Thyroid gland (tissue), 4 donors: ENCODE results near the gene C11orf65. TPM values are rescaled to one million over a fixed set of nuclear protein-coding genes. Genes with fewer than 3 reads are reported as not detected.
"Not testable (repeated sequence)": the region's sequence is repeated elsewhere in the genome, so short reads cannot be mapped to it uniquely, and the experiment has no call there.

ENCODE experiments used
- DNase-seq, 2 donors: peaks; one replicate each; pipeline ENCODE4 v3.0.0-alpha.2; 2019
- H3K27ac ChIP-seq, 3 donors: fragments of 200-600 bp; sonication (generic); 1 replicate in 2 of 3; 2 replicates in 1 of 3; pipeline ENCODE4 v1.5.1; 2016 to 2019; ENCODE audit warnings: mild to moderate bottlenecking in 1 of 3, moderate library complexity in 1 of 3
- H3K27me3 ChIP-seq: fragments of 200-600 bp; sonication (generic); one replicate; pipeline ENCODE4 v1.5.1; 2019
- H3K36me3 ChIP-seq, 2 donors: fragments of 200-600 bp; sonication (generic); one replicate each; pipeline ENCODE4 v1.5.1; 2016 to 2019
- H3K4me1 ChIP-seq, 2 donors: fragments of 200-600 bp; sonication (generic); one replicate each; pipeline ENCODE4 v1.5.1; 2017 to 2019
- H3K4me3 ChIP-seq, 3 donors: fragments of 200-600 bp; sonication (generic); replicated peaks in 1 of 3; 1 replicate in 2 of 3; 2 replicates in 1 of 3; pipeline ENCODE4 v1.5.1; 2016; ENCODE audit warnings: mild to moderate bottlenecking in 1 of 3
- H3K9me3 ChIP-seq: fragments of 200-600 bp; sonication (generic); one replicate; pipeline ENCODE4 v1.5.1; 2017
- POLR2A ChIP-seq, 2 donors: fragments of 450-650 bp; IDR thresholded peaks; one replicate each; pipeline ENCODE4 v1.6.1; 2017; ENCODE audit warnings: antibody characterized with exemption in 2 of 2, mild to moderate bottlenecking in 2 of 2, moderate library complexity in 1 of 2
- WGBS, 2 donors: methylation state at CpG; one replicate each; pipeline ENCODE4 v1.1.5; 2017; 5-methylcytosine and 5-hydroxymethylcytosine counted together
- intact Hi-C: fragments of 100-400 bp; cut with DNase I; formaldehyde crosslinking; loops from one replicate; pipeline ENCODE4 v1.15.1; 2023
- total RNA-seq, 4 donors: library from RNA; depleted of rRNA; stranded (reverse); fragments of >200 nt; gene quantifications; one replicate each; pipeline ENCODE4 v1.2.3, GENCODE V29; 2016
- TF ChIP-seq, protein P1 (sequence below), 6 experiments: fragments of 200-600 bp in 3 of 6; fragments of 450-650 bp in 3 of 6; sonication (generic) in 3 of 6; IDR thresholded peaks; one replicate each; pipeline ENCODE4 v1.5.1; 2016 to 2019; ENCODE audit warnings: antibody characterized with exemption in 6 of 6, mild to moderate bottlenecking in 2 of 6, inconsistent platforms in 1 of 6, moderate library complexity in 1 of 6

The C11orf65 gene
- total RNA-seq, 4 donors from 2014 or later: 1.3 to 3.8 (median 1.7) TPM

DNA sequence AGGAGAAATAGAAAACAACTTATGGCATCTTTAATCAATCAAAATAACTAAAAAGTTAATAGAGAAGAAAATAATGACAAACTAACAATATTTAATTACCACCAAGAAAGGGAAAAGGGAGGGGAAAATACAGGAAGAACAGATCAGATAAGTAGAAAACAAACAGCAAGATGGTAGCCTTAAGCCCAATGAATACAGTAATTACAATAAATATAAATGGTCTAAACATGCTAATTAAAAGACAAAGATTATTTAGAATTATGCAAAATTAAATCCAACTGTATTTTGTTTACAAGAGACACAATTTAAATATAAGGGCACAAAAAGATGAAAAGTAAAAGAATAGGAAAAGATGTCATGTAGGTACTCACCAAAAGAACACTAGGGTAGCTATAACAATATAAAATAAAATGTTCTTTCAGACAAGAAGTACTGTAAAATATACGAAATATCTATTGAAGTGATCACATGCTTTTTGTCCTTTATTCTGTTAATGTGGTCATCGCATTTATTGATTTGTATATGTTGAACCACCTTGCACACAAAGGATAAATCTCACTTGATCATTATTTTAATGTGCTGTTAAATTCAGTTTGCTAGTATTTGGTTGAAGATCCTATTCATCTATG lies 14.0 kb downstream of the C11orf65 start:
- H3K27me3 ChIP-seq: no peaks in the 10 kb centered on the region
- no peaks in the 10 kb centered on the region for H3K36me3 ChIP-seq
- no peak overlapping the region for H3K4me3 ChIP-seq
- DNase-seq: no peak
- no peaks in the 10 kb centered on the region for H3K9me3 ChIP-seq
- 93 to 97% methylated on average over 2 of the region's 2 CpGs for WGBS, 2 donors
- H3K27ac ChIP-seq: no peak overlapping the region
- H3K4me1 ChIP-seq: no peaks in the 10 kb centered on the region
- TF ChIP-seq, protein P1, sequence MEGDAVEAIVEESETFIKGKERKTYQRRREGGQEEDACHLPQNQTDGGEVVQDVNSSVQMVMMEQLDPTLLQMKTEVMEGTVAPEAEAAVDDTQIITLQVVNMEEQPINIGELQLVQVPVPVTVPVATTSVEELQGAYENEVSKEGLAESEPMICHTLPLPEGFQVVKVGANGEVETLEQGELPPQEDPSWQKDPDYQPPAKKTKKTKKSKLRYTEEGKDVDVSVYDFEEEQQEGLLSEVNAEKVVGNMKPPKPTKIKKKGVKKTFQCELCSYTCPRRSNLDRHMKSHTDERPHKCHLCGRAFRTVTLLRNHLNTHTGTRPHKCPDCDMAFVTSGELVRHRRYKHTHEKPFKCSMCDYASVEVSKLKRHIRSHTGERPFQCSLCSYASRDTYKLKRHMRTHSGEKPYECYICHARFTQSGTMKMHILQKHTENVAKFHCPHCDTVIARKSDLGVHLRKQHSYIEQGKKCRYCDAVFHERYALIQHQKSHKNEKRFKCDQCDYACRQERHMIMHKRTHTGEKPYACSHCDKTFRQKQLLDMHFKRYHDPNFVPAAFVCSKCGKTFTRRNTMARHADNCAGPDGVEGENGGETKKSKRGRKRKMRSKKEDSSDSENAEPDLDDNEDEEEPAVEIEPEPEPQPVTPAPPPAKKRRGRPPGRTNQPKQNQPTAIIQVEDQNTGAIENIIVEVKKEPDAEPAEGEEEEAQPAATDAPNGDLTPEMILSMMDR (IDR thresholded peaks at IDR 0.05): no peak
- TF ChIP-seq POLR2A (IDR thresholded peaks at IDR 0.05): no peak
- intact Hi-C loops: no loop called here

DNA sequence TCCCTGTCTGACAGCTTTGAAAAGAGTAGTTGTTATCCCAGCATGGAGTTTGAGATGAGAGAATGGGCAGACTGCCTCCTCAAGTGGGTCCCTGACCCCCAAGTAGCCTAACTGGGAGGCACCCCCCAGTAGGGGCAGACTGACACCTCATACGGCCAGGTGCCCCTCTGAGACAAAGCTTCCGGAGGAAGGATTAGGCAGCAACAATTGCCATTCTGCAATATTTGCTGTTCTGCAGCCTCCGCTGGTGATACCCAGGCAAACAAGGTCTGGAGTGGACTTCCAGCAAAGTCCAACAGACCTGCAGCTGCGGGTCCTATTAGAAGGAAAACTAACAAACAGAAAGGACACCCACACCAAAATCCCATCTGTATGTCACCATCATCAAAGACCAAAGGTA lies 25.9 kb downstream of the C11orf65 start:
- intact Hi-C loops: not testable (repeated sequence)

DNA sequence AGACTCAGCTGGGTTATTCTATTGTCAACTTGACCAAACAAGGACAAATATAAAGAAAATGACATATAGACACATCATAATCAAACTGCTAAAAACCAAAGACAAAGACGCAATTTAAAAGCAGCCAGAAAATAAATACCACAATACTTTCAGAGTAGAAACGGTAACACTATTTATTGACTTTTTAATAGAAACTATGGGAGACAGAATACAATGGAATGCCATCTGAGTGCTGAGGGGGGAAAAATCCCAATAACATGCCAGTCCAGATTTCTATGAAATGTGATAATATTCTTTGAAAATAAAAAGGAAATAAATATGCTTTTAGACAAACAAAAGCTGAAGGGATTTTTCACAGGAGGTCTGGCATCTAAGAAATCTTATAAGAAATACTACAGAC lies 30.7 kb downstream of the C11orf65 start:
- H3K27me3 ChIP-seq: no peaks in the 10 kb centered on the region
- no peaks in the 10 kb centered on the region for H3K9me3 ChIP-seq
- no peak overlapping the region for H3K4me3 ChIP-seq
- 87 to 96% methylated on average over 2 of the region's 2 CpGs for WGBS, 2 donors
- TF ChIP-seq, protein P1 (IDR thresholded peaks at IDR 0.05): no peak
- H3K27ac ChIP-seq: no peak overlapping the region
- intact Hi-C loops: no loop called here
- H3K36me3 ChIP-seq: no peaks in the 10 kb centered on the region
- H3K4me1 ChIP-seq: no peaks in the 10 kb centered on the region
- no peak for DNase-seq

More for the DNA sequence above, 25.9 kb downstream of the C11orf65 start:
- H3K27ac ChIP-seq, H3K4me1 ChIP-seq, H3K27me3 ChIP-seq, DNase-seq, H3K9me3 ChIP-seq, H3K36me3 ChIP-seq, H3K4me3 ChIP-seq: not testable (repeated sequence)
- 94 to 97% methylated on average over 2 to 4 of the region's 4 CpGs for WGBS, 2 donors

- 82 to 84% methylated on average over 1 of the region's 1 CpG for whole genome bisulfite sequencing, 2 donors
- H3K9me3 ChIP-seq: no peaks in the 10 kb centered on the region
- no peak overlapping the region for H3K27ac ChIP-seq
- no peaks in the 10 kb centered on the region for H3K27me3 ChIP-seq
- TF ChIP-seq, protein P1 (IDR thresholded peaks at IDR 0.05): no peak
- no peak for TF ChIP-seq POLR2A (IDR thresholded peaks at IDR 0.05)
- H3K4me3 ChIP-seq: no peak overlapping the region
- no peaks in the 10 kb centered on the region for H3K4me1 ChIP-seq
- H3K36me3 ChIP-seq: no peaks in the 10 kb centered on the region
- intact Hi-C loops: no loop called here
- DNase-seq: no peak
Observed at GRCh38 chr11:108435066-108435465, 32.3 kb downstream of the C11orf65 start.

GRCh38 chr11:108432783-108433182 lies 34.5 kb downstream of the C11orf65 start:
- H3K36me3 ChIP-seq: no peaks in the 10 kb centered on the region
- H3K27ac ChIP-seq: no peak overlapping the region
- no peaks in the 10 kb centered on the region for H3K9me3 ChIP-seq
- no peaks in the 10 kb centered on the region for H3K27me3 ChIP-seq
- DNase-seq: no peak
- TF ChIP-seq, protein P1 (IDR thresholded peaks at IDR 0.05): no peak
- TF ChIP-seq POLR2A (IDR thresholded peaks at IDR 0.05): no peak
- no peaks in the 10 kb centered on the region for H3K4me1 ChIP-seq
- no peak overlapping the region for H3K4me3 ChIP-seq
- intact Hi-C loops: no loop called here

- intact Hi-C loops: no loop called here
- Histone ChIP-seq H3K27me3 (no peaks in the 10 kb centered on the region), H3K36me3 (no peaks in the 10 kb centered on the region), H3K27ac (no peak overlapping the region), H3K9me3 (no peaks in the 10 kb centered on the region), H3K4me3 (no peak overlapping the region), H3K4me1 (no peaks in the 10 kb centered on the region)
- no peak for DNase-seq
- TF ChIP-seq POLR2A (IDR thresholded peaks at IDR 0.05): no peak
- TF ChIP-seq, protein P1 (IDR thresholded peaks at IDR 0.05): no peak
- WGBS, 2 donors: 89 to 96% methylated on average over 1 of the region's 1 CpG
Observed at GRCh38 chr11:108431997-108432396, 35.3 kb downstream of the C11orf65 start.
